ENCODE results near the gene NES.

- TF ChIP-seq ELF4 (IDR thresholded peaks at IDR 0.05): no peak
- no peak for TF ChIP-seq HDGF (IDR thresholded peaks at IDR 0.05; ENCODE audit: borderline replicate concordance)
- no peak for TF ChIP-seq FOXM1 (IDR thresholded peaks at IDR 0.05; ENCODE audit: borderline replicate concordance)
- no peak for TF ChIP-seq SP1 (IDR thresholded peaks at IDR 0.05)
- no peak for TF ChIP-seq ARNT (IDR thresholded peaks at IDR 0.05)
Observed at GRCh38 chr1:156705321-156705917, 28.2 kb upstream of the NES start, which contains the start of gene CRABP2.

Data from HEK293T (cell line).